IMR-90 (cell line): ENCODE data around the gene ZNF558. TPM values are rescaled to one million over a fixed set of nuclear protein-coding genes. Genes with fewer than 3 reads are reported as not detected.

ENCODE experiments used
- ATAC-seq: fragments of 200-7000 bp; cut with Tn5 transposase; 2 replicates; pipeline ENCODE4 v1.9.1; 2020; ENCODE audit warnings: low read depth, mild to moderate bottlenecking, moderate library complexity
- BruUV-seq: library from RNA; stranded (reverse); fragments of 400-500 nt; replicated peaks from 2 replicates; lab custom pipeline; 2021; lab: Mats Ljungman, UMichigan
- CTCF ChIA-PET: fragments of 300-600 bp; formaldehyde crosslinking; extraction: SDS; loops from one replicate; lab custom pipeline; 2021; ENCODE audit warnings: antibody characterized with exemption; lab: Yijun Ruan, JAX
- POLR2A ChIA-PET: fragments of 300-600 bp; sonication (Branson Sonifier 250); formaldehyde crosslinking; loops from one replicate; lab custom pipeline; 2022; ENCODE audit warnings: antibody characterized with exemption; ENCODE audit not compliant: unreplicated experiment; lab: Charles Lee
- DNase-seq: peaks from one replicate; pipeline ENCODE4 v3.0.0; 2013
- H2AFZ ChIP-seq: replicated peaks from 2 replicates; pipeline ENCODE3; 2013; ENCODE audit warnings: low read length, mild to moderate bottlenecking; ENCODE audit not compliant: poor library complexity
- H2AK5ac ChIP-seq: 2 replicates; pipeline ENCODE4 v1.6.1; 2013; ENCODE audit warnings: low read depth, low read length, inconsistent platforms
- H2AK9ac ChIP-seq: replicated peaks from 2 replicates; pipeline ENCODE3; 2013; ENCODE audit warnings: mild to moderate bottlenecking, low read depth, low read length, moderate library complexity; ENCODE audit not compliant: poor library complexity
- H2BK120ac ChIP-seq: 2 replicates; pipeline ENCODE4 v1.6.1; 2013; ENCODE audit warnings: low read depth, low read length, inconsistent platforms
- H2BK15ac ChIP-seq: 3 replicates; pipeline ENCODE4 v1.6.1; 2013; ENCODE audit warnings: low read depth, low read length, inconsistent platforms
- H2BK20ac ChIP-seq: 2 replicates; pipeline ENCODE4 v1.6.1; 2013; ENCODE audit warnings: low read depth, mild to moderate bottlenecking, inconsistent platforms, low read length, moderate library complexity
- H2BK5ac ChIP-seq: 2 replicates; pipeline ENCODE4 v1.6.1; 2013; ENCODE audit warnings: mild to moderate bottlenecking, low read depth, low read length, inconsistent platforms; ENCODE audit not compliant: poor library complexity, severe bottlenecking
- H3K14ac ChIP-seq: replicated peaks from 2 replicates; pipeline ENCODE4 v1.6.1; 2013; ENCODE audit warnings: low read depth, low read length, inconsistent platforms
- H3K18ac ChIP-seq: 2 replicates; pipeline ENCODE4 v1.6.1; 2013; ENCODE audit warnings: low read depth, low read length, control low read depth
- H3K23ac ChIP-seq: 2 replicates; pipeline ENCODE4 v1.6.1; 2013; ENCODE audit warnings: low read depth, low read length, inconsistent platforms
- H3K27ac ChIP-seq: 2 replicates; pipeline ENCODE4 v1.5.1; 2013; ENCODE audit warnings: mild to moderate bottlenecking, control low read depth, low read length; ENCODE audit not compliant: insufficient read depth
- H3K27me3 ChIP-seq: 2 replicates; pipeline ENCODE4 v1.6.1; 2013; ENCODE audit warnings: low read length; ENCODE audit not compliant: control insufficient read depth, insufficient read depth
- H3K36me3 ChIP-seq: 2 replicates; pipeline ENCODE4 v1.6.1; 2013; ENCODE audit warnings: low read length, mixed read lengths; ENCODE audit not compliant: control insufficient read depth, insufficient read depth
- H3K4ac ChIP-seq: 2 replicates; pipeline ENCODE4 v1.6.1; 2013; ENCODE audit warnings: low read depth, low read length, inconsistent platforms
- H3K4me1 ChIP-seq: 2 replicates; pipeline ENCODE4 v1.6.1; 2013; ENCODE audit warnings: low read length, mixed read lengths; ENCODE audit not compliant: control insufficient read depth, insufficient read depth
- H3K4me2 ChIP-seq: 2 replicates; pipeline ENCODE4 v1.6.1; 2013; ENCODE audit warnings: low read depth, mild to moderate bottlenecking, control low read depth, low read length, moderate library complexity
- H3K4me3 ChIP-seq: 2 replicates; pipeline ENCODE4 v1.5.1; 2013; ENCODE audit warnings: low read depth, mild to moderate bottlenecking, control low read depth, low read length, moderate library complexity; ENCODE audit not compliant: insufficient read depth
- H3K56ac ChIP-seq: 2 replicates; pipeline ENCODE4 v1.6.1; 2013; ENCODE audit warnings: low read length, inconsistent platforms; ENCODE audit not compliant: insufficient read depth; ENCODE audit errors: extremely low read depth
- H3K79me1 ChIP-seq, 2 experiments: 2 replicates each; pipeline ENCODE4 v1.6.1; 2013; ENCODE audit warnings: low read length in 2 of 2, inconsistent platforms in 1 of 2, low read depth in 1 of 2
- H3K9ac ChIP-seq: 2 replicates; pipeline ENCODE4 v1.6.1; 2013; ENCODE audit warnings: low read depth, low read length, control low read depth
- H3K9me1 ChIP-seq: 2 replicates; pipeline ENCODE4 v1.6.1; 2013; ENCODE audit warnings: low read length, inconsistent platforms; ENCODE audit not compliant: insufficient read depth
- H3K9me3 ChIP-seq: 2 replicates; pipeline ENCODE4 v1.6.1; 2013; ENCODE audit warnings: low read length; ENCODE audit not compliant: control insufficient read depth, insufficient read depth
- H4K20me1 ChIP-seq: 2 replicates; pipeline ENCODE4 v1.6.1; 2013; ENCODE audit warnings: low read length, inconsistent platforms; ENCODE audit not compliant: insufficient read depth
- H4K5ac ChIP-seq: 2 replicates; pipeline ENCODE4 v1.6.1; 2013; ENCODE audit warnings: mild to moderate bottlenecking, low read depth, low read length, control low read depth
- H4K8ac ChIP-seq, 2 experiments: 2 replicates each; pipeline ENCODE4 v1.6.1; 2013; ENCODE audit warnings: low read depth in 2 of 2, low read length in 2 of 2, control low read depth in 1 of 2, inconsistent platforms in 1 of 2
- H4K91ac ChIP-seq: 2 replicates; pipeline ENCODE4 v1.6.1; 2013; ENCODE audit warnings: low read depth, low read length, inconsistent platforms; ENCODE audit not compliant: insufficient read depth
- BHLHE40 ChIP-seq: fragments of 150-350 bp; IDR thresholded peaks from 2 replicates; pipeline ENCODE4 v1.6.1; 2016; ENCODE audit warnings: mild to moderate bottlenecking, low read depth, low read length
- MAZ ChIP-seq: IDR thresholded peaks from 2 replicates; pipeline ENCODE4 v1.6.1; 2012; ENCODE audit warnings: low read depth, mild to moderate bottlenecking, low read length, improper control_type of control experiment, moderate library complexity, borderline replicate concordance
- MXI1 ChIP-seq: IDR thresholded peaks from 2 replicates; pipeline ENCODE4 v1.6.1; 2012; ENCODE audit warnings: low read depth, mild to moderate bottlenecking, low read length, moderate library complexity, borderline replicate concordance
- RAD21 ChIP-seq: IDR thresholded peaks from 2 replicates; pipeline ENCODE4 v1.6.1; 2012; ENCODE audit warnings: low read length, improper control_type of control experiment
- RCOR1 ChIP-seq: IDR thresholded peaks from 2 replicates; pipeline ENCODE4 v1.6.1; 2012; ENCODE audit warnings: mild to moderate bottlenecking, low read length, improper control_type of control experiment; ENCODE audit not compliant: insufficient replicate concordance
- SMC3 ChIP-seq: fragments of 150-350 bp; IDR thresholded peaks from 2 replicates; pipeline ENCODE4 v1.6.1; 2016; ENCODE audit warnings: low read depth, mild to moderate bottlenecking, antibody characterized with exemption, low read length, moderate library complexity
- WGBS, 2 experiments: methylation state at CpG; one replicate each; pipeline versions ENCODE4 v1.1.5 to v1.1.7; 2013; ENCODE audit warnings: missing lambda C conversion rate in 2 of 2; ENCODE audit not compliant: insufficient read length in 1 of 2; ENCODE audit errors: extremely low coverage in 2 of 2; 5-methylcytosine and 5-hydroxymethylcytosine counted together
- dilution Hi-C: fragments of 300-500 bp; cut with HindIII; formaldehyde crosslinking; loops from one replicate; pipeline ENCODE4 v1.14.3; 2018; ENCODE audit warnings: low sequenced_read_pairs; ENCODE audit not compliant: unreplicated experiment
- in situ Hi-C: fragments of 300-500 bp; cut with MboI; formaldehyde crosslinking; loops from 3 replicates; pipeline ENCODE4 v1.14.3; 2019; ENCODE audit warnings: low sequenced_read_pairs, inconsistent platforms, mixed read lengths
- intact Hi-C: fragments of 100-400 bp; cut with micrococcal nuclease; formaldehyde crosslinking; loops from 2 replicates; pipeline ENCODE4 v1.10.0; 2022
- polyA plus RNA-seq, 3 experiments: library from polyadenylated mRNA; depleted of rRNA; stranded (reverse); fragments of >200 nt; gene quantifications; 2 replicates each; pipeline ENCODE4 v1.2.3, GENCODE V29; 2012; ENCODE audit warnings: low replicate concordance in 1 of 3
- total RNA-seq: library from RNA; depleted of rRNA; stranded (reverse); fragments of >200 nt; gene quantifications from 2 replicates; pipeline ENCODE4 v1.2.3, GENCODE V29; 2012
- TF ChIP-seq, protein P1 (sequence below): conservative IDR thresholded peaks from 2 replicates; pipeline ENCODE4 v1.5.1; 2012; ENCODE audit warnings: mild to moderate bottlenecking, low read depth, low read length, improper control_type of control experiment
- TF ChIP-seq, protein P2 (sequence below): fragments of 150-350 bp; IDR thresholded peaks from 2 replicates; pipeline ENCODE4 v1.6.1; 2017; ENCODE audit warnings: mild to moderate bottlenecking, antibody characterized with exemption, low read length, low read depth

The ZNF558 gene
- total and polyA plus RNA-seq, 2 of the 4 experiments (the other 2 are of a cell fraction) = 14.3 to 21.0 TPM

GRCh38 chr19:8814176-8814575 is 17.9 kb downstream of the ZNF558 start:
- Histone ChIP-seq H3K56ac (no peak overlapping the region), H2BK120ac (no peak overlapping the region), H3K4me2 (no peak overlapping the region), H3K36me3 (peaks cover 55% of the 10 kb centered on the region), H4K91ac (no peak overlapping the region), H3K9ac (no peak overlapping the region), H3K4me3 (no peak overlapping the region), H2BK5ac (no peak overlapping the region), H3K9me1 (no peaks in the 10 kb centered on the region), H4K5ac (no peak overlapping the region), H4K20me1 (no peaks in the 10 kb centered on the region), H2AK9ac (no peak overlapping the region), H3K23ac (no peak overlapping the region), H3K18ac (no peak overlapping the region), H3K9me3 (peaks cover 57% of the 10 kb centered on the region), H2AK5ac (no peak overlapping the region), H3K14ac (no peak overlapping the region), H4K8ac (no peak overlapping the region), H2BK15ac (no peak overlapping the region), H3K79me1 (no peaks in the 10 kb centered on the region), H2AFZ (no peak overlapping the region), H2BK20ac (no peak overlapping the region), H3K27me3 (no peaks in the 10 kb centered on the region), H3K4ac (no peak overlapping the region), H3K4me1 (no peaks in the 10 kb centered on the region), H3K27ac (no peak overlapping the region)
- WGBS, 2 experiments = no CpG with 5 or more reads among the region's 3 CpGs
- intact Hi-C loops (no loop called here), in situ Hi-C loops (no loop called here), dilution Hi-C loops (no loop called here)
- POLR2A ChIA-PET = no interaction called here
- no TSS peak for BruUV-seq
- DNase-seq (no peak), ATAC-seq (no peak)
- CTCF ChIA-PET = no interaction called here
- TF ChIP-seq, protein P1, sequence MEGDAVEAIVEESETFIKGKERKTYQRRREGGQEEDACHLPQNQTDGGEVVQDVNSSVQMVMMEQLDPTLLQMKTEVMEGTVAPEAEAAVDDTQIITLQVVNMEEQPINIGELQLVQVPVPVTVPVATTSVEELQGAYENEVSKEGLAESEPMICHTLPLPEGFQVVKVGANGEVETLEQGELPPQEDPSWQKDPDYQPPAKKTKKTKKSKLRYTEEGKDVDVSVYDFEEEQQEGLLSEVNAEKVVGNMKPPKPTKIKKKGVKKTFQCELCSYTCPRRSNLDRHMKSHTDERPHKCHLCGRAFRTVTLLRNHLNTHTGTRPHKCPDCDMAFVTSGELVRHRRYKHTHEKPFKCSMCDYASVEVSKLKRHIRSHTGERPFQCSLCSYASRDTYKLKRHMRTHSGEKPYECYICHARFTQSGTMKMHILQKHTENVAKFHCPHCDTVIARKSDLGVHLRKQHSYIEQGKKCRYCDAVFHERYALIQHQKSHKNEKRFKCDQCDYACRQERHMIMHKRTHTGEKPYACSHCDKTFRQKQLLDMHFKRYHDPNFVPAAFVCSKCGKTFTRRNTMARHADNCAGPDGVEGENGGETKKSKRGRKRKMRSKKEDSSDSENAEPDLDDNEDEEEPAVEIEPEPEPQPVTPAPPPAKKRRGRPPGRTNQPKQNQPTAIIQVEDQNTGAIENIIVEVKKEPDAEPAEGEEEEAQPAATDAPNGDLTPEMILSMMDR = no peak
- TF ChIP-seq MXI1 = no peak
- no peak for TF ChIP-seq RAD21
- no peak for TF ChIP-seq MAZ
- no peak for TF ChIP-seq BHLHE40
- TF ChIP-seq RCOR1 = no peak
- TF ChIP-seq, protein P2, sequence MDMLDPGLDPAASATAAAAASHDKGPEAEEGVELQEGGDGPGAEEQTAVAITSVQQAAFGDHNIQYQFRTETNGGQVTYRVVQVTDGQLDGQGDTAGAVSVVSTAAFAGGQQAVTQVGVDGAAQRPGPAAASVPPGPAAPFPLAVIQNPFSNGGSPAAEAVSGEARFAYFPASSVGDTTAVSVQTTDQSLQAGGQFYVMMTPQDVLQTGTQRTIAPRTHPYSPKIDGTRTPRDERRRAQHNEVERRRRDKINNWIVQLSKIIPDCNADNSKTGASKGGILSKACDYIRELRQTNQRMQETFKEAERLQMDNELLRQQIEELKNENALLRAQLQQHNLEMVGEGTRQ = no peak
- no peak for TF ChIP-seq SMC3
